HFF-Myc (cell line): ENCODE measurements around the gene TMPRSS12.

Experiments
- DNase-seq: peaks from one replicate; pipeline ENCODE4 v3.0.0-alpha.2; 2011; ENCODE audit warnings: low read depth; ENCODE audit errors: extremely low read depth
- H3K4me3 ChIP-seq: replicated peaks from 2 replicates; pipeline ENCODE4 v1.5.1; 2011; ENCODE audit warnings: low read depth, mild to moderate bottlenecking, control low read depth, low read length
- CTCF ChIP-seq: IDR thresholded peaks from 2 replicates; pipeline ENCODE4 v1.5.1; 2012; ENCODE audit warnings: mild to moderate bottlenecking, low read depth, low read length, control low read depth; ENCODE audit errors: missing control alignments

The TMPRSS12 gene

GRCh38 chr12:50934981-50935807 lies 92.5 kb downstream of the TMPRSS12 start:
- H3K4me3 ChIP-seq = no peak overlapping the region
- TF ChIP-seq CTCF = no peak
- DNase-seq = no peak

- H3K4me3 ChIP-seq = no peak overlapping the region
- no peak for TF ChIP-seq CTCF
- DNase-seq = no peak
Measured at GRCh38 chr12:50936821-50937530, 94.2 kb downstream of the TMPRSS12 start.
